Measurements from ENCODE around the gene REPS1.

Gene REPS1

GRCh38 chr6:138979813-138980668, 8.0 kb downstream of the REPS1 start:
- no peaks in the 10 kb centered on the region for H3K36me3 ChIP-seq (ENCODE audit: control insufficient read depth in 4 of 4, insufficient read depth in 4 of 4, low read length in 3 of 4)
- H3K27ac ChIP-seq (ENCODE audit: insufficient read depth in 1 of 2, low read depth in 1 of 2, low read length in 2 of 2, poor library complexity in 1 of 2, severe bottlenecking in 2 of 2) = no peak overlapping the region
- H3K9me3 ChIP-seq (ENCODE audit: control extremely low read depth in 1 of 5, control insufficient read depth in 4 of 5, insufficient read depth in 2 of 5, low read depth in 1 of 5, low read length in 4 of 5) = no peaks in the 10 kb centered on the region
- peaks cover 0 to 13% (median 4%) of the 10 kb centered on the region in 4 experiments for H3K4me1 ChIP-seq (ENCODE audit: control extremely low read depth in 1 of 4, control insufficient read depth in 4 of 4, insufficient read depth in 4 of 4, low read length in 3 of 4)
- 95% methylated on average over 5 of the region's 5 CpGs for WGBS (ENCODE audit: insufficient coverage)
- H3K27me3 ChIP-seq (replicated peaks in 2 of 5; ENCODE audit: control insufficient read depth in 4 of 5, insufficient read depth in 5 of 5, low read length in 4 of 5) = no peaks in the 10 kb centered on the region
- ChIA-PET CTCF (no interaction called here), POLR2A (no interaction called here)
- DNase-seq = no peak
- no peak overlapping the region for H3K4me3 ChIP-seq (ENCODE audit: control insufficient read depth in 1 of 7, extremely low read depth in 1 of 7, insufficient read depth in 4 of 7, low read depth in 2 of 7, low read length in 6 of 7)

GRCh38 chr6:138979365-138979764, 8.7 kb downstream of the REPS1 start:
- Histone ChIP-seq H3K27ac (ENCODE audit: insufficient read depth in 1 of 2, low read depth in 1 of 2, low read length in 2 of 2, poor library complexity in 1 of 2, severe bottlenecking in 2 of 2) (no peak overlapping the region), H3K36me3 (ENCODE audit: control insufficient read depth in 4 of 4, insufficient read depth in 4 of 4, low read length in 3 of 4) (no peaks in the 10 kb centered on the region), H3K4me1 (ENCODE audit: control extremely low read depth in 1 of 4, control insufficient read depth in 4 of 4, insufficient read depth in 4 of 4, low read length in 3 of 4) (peaks cover 0 to 11% (median 4%) of the 10 kb centered on the region in 4 experiments), H3K4me3 (ENCODE audit: control insufficient read depth in 1 of 7, extremely low read depth in 1 of 7, insufficient read depth in 4 of 7, low read depth in 2 of 7, low read length in 6 of 7) (no peak overlapping the region), H3K9me3 (ENCODE audit: control extremely low read depth in 1 of 5, control insufficient read depth in 4 of 5, insufficient read depth in 2 of 5, low read depth in 1 of 5, low read length in 4 of 5) (no peaks in the 10 kb centered on the region), H3K27me3 (replicated peaks in 2 of 5; ENCODE audit: control insufficient read depth in 4 of 5, insufficient read depth in 5 of 5, low read length in 4 of 5) (no peaks in the 10 kb centered on the region)
- no peak for DNase-seq
- ChIA-PET CTCF (no interaction called here), POLR2A (no interaction called here)
- 100% methylated on average over 2 of the region's 2 CpGs for WGBS (ENCODE audit: insufficient coverage)

GRCh38 chr6:138978229-138978628, 9.8 kb downstream of the REPS1 start:
- Histone ChIP-seq H3K27ac (ENCODE audit: insufficient read depth in 1 of 2, low read depth in 1 of 2, low read length in 2 of 2, poor library complexity in 1 of 2, severe bottlenecking in 2 of 2) (no peak overlapping the region), H3K27me3 (replicated peaks in 2 of 5; ENCODE audit: control insufficient read depth in 4 of 5, insufficient read depth in 5 of 5, low read length in 4 of 5) (no peaks in the 10 kb centered on the region), H3K9me3 (ENCODE audit: control extremely low read depth in 1 of 5, control insufficient read depth in 4 of 5, insufficient read depth in 2 of 5, low read depth in 1 of 5, low read length in 4 of 5) (no peaks in the 10 kb centered on the region), H3K36me3 (ENCODE audit: control insufficient read depth in 4 of 4, insufficient read depth in 4 of 4, low read length in 3 of 4) (no peaks in the 10 kb centered on the region), H3K4me3 (ENCODE audit: control insufficient read depth in 1 of 7, extremely low read depth in 1 of 7, insufficient read depth in 4 of 7, low read depth in 2 of 7, low read length in 6 of 7) (no peak overlapping the region), H3K4me1 (ENCODE audit: control extremely low read depth in 1 of 4, control insufficient read depth in 4 of 4, insufficient read depth in 4 of 4, low read length in 3 of 4) (peaks cover 0 to 10% (median 3%) of the 10 kb centered on the region in 4 experiments)
- WGBS (ENCODE audit: insufficient coverage) = 100% methylated on average over 3 of the region's 4 CpGs
- ChIA-PET POLR2A (no interaction called here), CTCF (interaction anchor here (1.0 kb wide), 1 partner anchor 9 kb away, joined by 3 read pairs; no protein-coding TSS in a partner anchor)
- no peak for DNase-seq

GRCh38 chr6:138977646-138978167, 10.3 kb downstream of the REPS1 start:
- H3K4me3 ChIP-seq (ENCODE audit: control insufficient read depth in 1 of 7, extremely low read depth in 1 of 7, insufficient read depth in 4 of 7, low read depth in 2 of 7, low read length in 6 of 7) = no peak overlapping the region
- H3K9me3 ChIP-seq (ENCODE audit: control extremely low read depth in 1 of 5, control insufficient read depth in 4 of 5, insufficient read depth in 2 of 5, low read depth in 1 of 5, low read length in 4 of 5) = no peaks in the 10 kb centered on the region
- no peak overlapping the region for H3K27ac ChIP-seq (ENCODE audit: insufficient read depth in 1 of 2, low read depth in 1 of 2, low read length in 2 of 2, poor library complexity in 1 of 2, severe bottlenecking in 2 of 2)
- DNase-seq = no peak
- no CpG with 5 or more reads among the region's 1 CpG for WGBS (ENCODE audit: insufficient coverage)
- H3K4me1 ChIP-seq (ENCODE audit: control extremely low read depth in 1 of 4, control insufficient read depth in 4 of 4, insufficient read depth in 4 of 4, low read length in 3 of 4) = peaks cover 0 to 14% (median 7%) of the 10 kb centered on the region in 4 experiments
- POLR2A ChIA-PET = no interaction called here
- H3K36me3 ChIP-seq (ENCODE audit: control insufficient read depth in 4 of 4, insufficient read depth in 4 of 4, low read length in 3 of 4) = no peaks in the 10 kb centered on the region
- H3K27me3 ChIP-seq (replicated peaks in 2 of 5; ENCODE audit: control insufficient read depth in 4 of 5, insufficient read depth in 5 of 5, low read length in 4 of 5) = no peaks in the 10 kb centered on the region
- CTCF ChIA-PET = no interaction called here

GRCh38 chr6:138977242-138977641, 10.8 kb downstream of the REPS1 start:
- H3K36me3 ChIP-seq (ENCODE audit: control insufficient read depth in 4 of 4, insufficient read depth in 4 of 4, low read length in 3 of 4) = no peaks in the 10 kb centered on the region
- CTCF ChIA-PET = interaction anchor here (0.7 to 1.5 kb wide), 2 partner anchors 10 to 14 kb away, joined by 3 to 4 read pairs; no protein-coding TSS in a partner anchor
- no peak overlapping the region for H3K4me3 ChIP-seq (ENCODE audit: control insufficient read depth in 1 of 7, extremely low read depth in 1 of 7, insufficient read depth in 4 of 7, low read depth in 2 of 7, low read length in 6 of 7)
- WGBS (ENCODE audit: insufficient coverage) = no CpG with 5 or more reads among the region's 2 CpGs
- H3K27ac ChIP-seq (ENCODE audit: insufficient read depth in 1 of 2, low read depth in 1 of 2, low read length in 2 of 2, poor library complexity in 1 of 2, severe bottlenecking in 2 of 2) = no peak overlapping the region
- no peaks in the 10 kb centered on the region for H3K27me3 ChIP-seq (replicated peaks in 2 of 5; ENCODE audit: control insufficient read depth in 4 of 5, insufficient read depth in 5 of 5, low read length in 4 of 5)
- peaks cover 0 to 17% (median 10%) of the 10 kb centered on the region in 4 experiments for H3K4me1 ChIP-seq (ENCODE audit: control extremely low read depth in 1 of 4, control insufficient read depth in 4 of 4, insufficient read depth in 4 of 4, low read length in 3 of 4)
- no peak for DNase-seq
- POLR2A ChIA-PET = no interaction called here
- no peaks in the 10 kb centered on the region for H3K9me3 ChIP-seq (ENCODE audit: control extremely low read depth in 1 of 5, control insufficient read depth in 4 of 5, insufficient read depth in 2 of 5, low read depth in 1 of 5, low read length in 4 of 5)

GRCh38 chr6:138975815-138976214, 12.2 kb downstream of the REPS1 start:
- DNase-seq = no peak
- Histone ChIP-seq H3K36me3 (ENCODE audit: control insufficient read depth in 4 of 4, insufficient read depth in 4 of 4, low read length in 3 of 4) (no peaks in the 10 kb centered on the region), H3K4me3 (ENCODE audit: control insufficient read depth in 1 of 7, extremely low read depth in 1 of 7, insufficient read depth in 4 of 7, low read depth in 2 of 7, low read length in 6 of 7) (no peak overlapping the region), H3K27ac (ENCODE audit: insufficient read depth in 1 of 2, low read depth in 1 of 2, low read length in 2 of 2, poor library complexity in 1 of 2, severe bottlenecking in 2 of 2) (no peak overlapping the region), H3K4me1 (ENCODE audit: control extremely low read depth in 1 of 4, control insufficient read depth in 4 of 4, insufficient read depth in 4 of 4, low read length in 3 of 4) (peaks cover 0 to 24% (median 10%) of the 10 kb centered on the region in 4 experiments), H3K9me3 (ENCODE audit: control extremely low read depth in 1 of 5, control insufficient read depth in 4 of 5, insufficient read depth in 2 of 5, low read depth in 1 of 5, low read length in 4 of 5) (no peaks in the 10 kb centered on the region), H3K27me3 (replicated peaks in 2 of 5; ENCODE audit: control insufficient read depth in 4 of 5, insufficient read depth in 5 of 5, low read length in 4 of 5) (no peaks in the 10 kb centered on the region)
- WGBS (ENCODE audit: insufficient coverage) = 100% methylated on average over 1 of the region's 4 CpGs
- CTCF ChIA-PET = interaction anchor here (0.9 to 1.5 kb wide), 3 partner anchors 9 to 11 kb away, joined by 3 read pairs; no protein-coding TSS in a partner anchor
- POLR2A ChIA-PET = no interaction called here

- DNase-seq = peak in 1 of 3 donors; percentile 32
- ChIA-PET CTCF (interaction anchor here (1.8 kb wide), 1 partner anchor 13 kb away, joined by 6 read pairs; no protein-coding TSS in a partner anchor), POLR2A (no interaction called here)
- no peaks in the 10 kb centered on the region for H3K27me3 ChIP-seq (replicated peaks in 2 of 5; ENCODE audit: control insufficient read depth in 4 of 5, insufficient read depth in 5 of 5, low read length in 4 of 5)
- whole genome bisulfite sequencing (ENCODE audit: insufficient coverage) = no CpG with 5 or more reads among the region's 2 CpGs
- H3K4me1 ChIP-seq (ENCODE audit: control extremely low read depth in 1 of 4, control insufficient read depth in 4 of 4, insufficient read depth in 4 of 4, low read length in 3 of 4) = peaks cover 0 to 27% (median 10%) of the 10 kb centered on the region in 4 experiments
- H3K9me3 ChIP-seq (ENCODE audit: control extremely low read depth in 1 of 5, control insufficient read depth in 4 of 5, insufficient read depth in 2 of 5, low read depth in 1 of 5, low read length in 4 of 5) = no peaks in the 10 kb centered on the region
- no peaks in the 10 kb centered on the region for H3K36me3 ChIP-seq (ENCODE audit: control insufficient read depth in 4 of 4, insufficient read depth in 4 of 4, low read length in 3 of 4)
- H3K27ac ChIP-seq (ENCODE audit: insufficient read depth in 1 of 2, low read depth in 1 of 2, low read length in 2 of 2, poor library complexity in 1 of 2, severe bottlenecking in 2 of 2) = no peak overlapping the region
- no peak overlapping the region for H3K4me3 ChIP-seq (ENCODE audit: control insufficient read depth in 1 of 7, extremely low read depth in 1 of 7, insufficient read depth in 4 of 7, low read depth in 2 of 7, low read length in 6 of 7)
These were observed 14.4 kb downstream of the REPS1 start for GRCh38 chr6:138973466-138974153.

Data from common myeloid progenitor, CD34-positive (primary cell).